Fibroblast of skin of right biceps (primary cell): ENCODE measurements around the gene STARD13.

ENCODE experiments used
- DNase-seq: peaks from one replicate; pipeline ENCODE4 v3.0.0-alpha.2; 2013

The STARD13 gene

GRCh38 chr13:33217256-33217655, 68.3 kb downstream of the STARD13 start:
- DNase-seq = no peak

DNA sequence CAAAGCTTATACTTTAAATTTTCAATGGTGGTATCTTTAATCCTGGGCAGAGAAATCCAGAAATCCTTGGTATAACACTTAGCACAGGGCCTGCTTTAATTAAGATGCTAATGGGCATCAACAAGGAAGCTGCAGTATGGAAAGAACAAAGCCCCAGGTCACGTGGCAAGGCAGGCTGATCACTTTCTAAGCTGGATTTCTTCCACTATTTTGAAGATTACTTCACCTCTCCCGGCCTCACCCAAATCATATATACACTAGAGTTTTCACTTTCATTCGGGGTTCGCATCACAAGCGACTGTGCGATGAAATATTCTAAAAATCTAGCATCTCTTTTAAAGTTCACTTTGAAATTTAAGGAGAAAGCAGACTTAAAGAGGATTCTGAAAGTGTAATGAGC, 71.8 kb downstream of the STARD13 start:
- DNase-seq = no peak

DNA sequence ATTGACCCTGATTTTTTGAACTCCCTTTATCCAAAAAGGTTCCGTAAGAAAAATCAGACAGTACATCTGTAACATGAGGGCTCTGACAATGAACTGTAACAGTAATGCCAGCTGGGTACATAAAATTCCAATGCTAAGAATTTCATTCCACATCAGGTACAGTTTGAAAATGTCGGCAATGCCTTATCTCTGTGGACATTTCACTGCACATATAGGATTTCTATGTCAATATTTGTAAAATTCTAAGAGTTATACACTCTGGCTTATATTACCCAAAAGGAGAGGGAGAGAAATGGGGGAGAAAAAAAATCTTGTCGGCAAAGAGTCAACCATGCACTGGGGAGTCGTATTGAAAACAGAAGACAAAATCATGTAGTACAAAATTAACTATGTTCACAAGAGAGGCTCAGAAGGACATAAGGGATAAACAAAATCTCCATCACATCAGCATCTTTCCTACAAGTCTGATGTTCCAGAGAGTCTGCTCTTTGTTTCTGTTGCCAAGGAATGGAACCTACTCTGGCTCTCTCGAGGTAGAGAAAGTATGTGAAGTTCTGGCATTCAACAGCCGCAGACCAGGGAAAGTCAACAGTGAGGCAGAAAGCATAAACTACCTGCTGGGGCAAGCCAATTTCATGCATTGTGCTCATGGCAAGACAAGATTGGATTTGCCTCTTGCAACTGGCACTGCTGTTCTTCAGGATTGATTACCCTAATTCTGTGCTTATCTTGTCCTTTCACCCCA, 72.4 kb downstream of the STARD13 start:
- DNase-seq = peak; percentile 44

DNA sequence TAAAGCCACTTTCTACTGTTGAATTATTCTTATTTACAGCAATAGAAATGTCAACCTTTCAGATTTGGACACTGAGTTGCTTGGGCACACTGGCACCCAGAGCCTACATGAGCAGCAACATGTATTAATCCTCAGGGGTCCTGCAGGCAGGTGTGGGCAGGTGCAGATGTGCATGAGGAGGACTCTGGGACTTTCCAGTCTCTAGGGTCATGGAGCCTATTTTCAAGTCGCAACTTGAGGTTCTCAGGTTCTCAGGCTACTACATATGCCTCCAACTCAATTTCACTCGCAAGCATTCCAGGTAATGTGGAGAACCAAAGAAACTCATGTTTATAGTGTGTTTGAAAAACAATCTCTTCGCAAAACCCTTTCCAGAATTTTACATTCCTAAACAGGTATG, 73.2 kb downstream of the STARD13 start:
- no peak for DNase-seq

DNA sequence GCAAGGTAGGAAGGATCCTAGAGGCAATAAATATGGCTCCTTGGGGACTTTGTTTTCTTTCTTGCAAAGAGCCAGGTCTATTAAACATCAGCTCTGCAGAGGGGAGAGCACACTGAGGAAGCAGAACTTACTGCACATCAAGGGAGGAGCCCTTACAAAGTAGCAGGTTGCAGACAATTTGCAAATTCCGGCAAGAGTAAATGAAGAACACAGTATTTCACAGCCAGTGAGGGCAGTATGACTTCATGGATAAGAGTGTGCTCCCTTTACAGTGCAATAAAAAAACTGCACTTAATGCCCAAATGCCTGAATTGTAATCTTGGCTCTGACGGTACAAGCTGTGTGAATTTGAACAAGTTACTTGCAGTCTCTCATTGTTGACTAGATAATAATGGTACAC, 75.5 kb downstream of the STARD13 start:
- no peak for DNase-seq

DNA sequence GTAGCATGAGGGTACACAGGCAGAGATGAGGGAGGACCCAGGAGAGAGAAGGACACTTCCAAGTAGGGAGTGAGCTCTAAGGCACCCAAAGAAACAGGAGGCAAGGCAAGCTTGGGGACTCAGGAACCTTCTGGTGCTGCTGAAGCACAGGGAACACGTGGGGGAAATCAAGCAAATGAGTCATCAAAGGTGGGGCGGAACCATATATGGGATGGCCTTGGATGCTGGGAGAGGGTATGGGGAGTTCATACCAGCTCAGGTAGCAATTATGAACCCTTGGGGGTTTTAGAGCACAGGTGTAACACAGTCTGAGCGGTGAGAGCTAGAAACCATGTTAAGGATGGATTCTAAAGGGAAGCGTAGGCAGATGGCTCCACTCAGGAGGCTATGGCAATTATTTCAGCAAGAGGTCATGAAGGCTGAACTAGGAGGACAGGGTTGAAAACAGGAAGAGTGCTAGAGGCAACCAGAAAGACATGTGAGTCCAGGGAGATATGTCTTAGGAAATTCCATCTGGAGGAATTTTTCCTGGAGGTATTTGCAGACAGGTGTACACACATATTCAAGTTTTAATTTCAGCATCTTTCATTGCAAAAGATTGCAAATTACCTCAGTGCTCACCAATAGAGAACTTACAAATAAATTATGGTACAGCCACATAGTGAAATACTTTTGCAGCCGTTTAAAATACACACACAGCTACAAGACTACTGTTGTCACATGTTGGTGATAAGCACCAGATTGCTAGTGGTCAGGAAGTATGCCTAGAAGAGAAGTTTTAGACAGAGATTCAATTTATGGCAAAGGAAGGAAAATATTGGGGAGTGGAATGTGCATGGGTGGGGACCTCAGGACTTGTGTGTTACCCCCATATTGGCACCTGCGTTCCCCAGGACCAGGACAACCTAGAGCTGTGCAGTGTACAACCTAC, 77.0 kb downstream of the STARD13 start:
- DNase-seq = no peak

DNA sequence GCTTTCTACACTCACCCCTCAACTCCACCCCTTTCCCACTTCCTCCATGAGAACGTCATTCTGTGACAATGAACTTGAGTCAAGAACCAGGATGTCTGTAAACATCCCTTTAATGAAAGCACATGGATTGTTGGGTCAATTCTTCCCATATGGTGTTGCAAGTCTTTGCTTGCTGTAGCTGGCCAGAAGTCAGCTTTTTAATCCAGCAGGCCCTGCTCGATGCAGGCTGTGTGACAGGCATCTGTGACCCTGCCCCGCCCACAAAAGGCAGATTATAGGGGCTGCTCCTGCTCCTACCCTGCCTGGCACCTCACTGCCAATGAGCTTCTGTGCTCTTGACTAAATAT, 78.0 kb downstream of the STARD13 start:
- peak; percentile 85 for DNase-seq

- DNase-seq = no peak
Measured at GRCh38 chr13:33206945-33207614, 78.5 kb downstream of the STARD13 start.

DNA sequence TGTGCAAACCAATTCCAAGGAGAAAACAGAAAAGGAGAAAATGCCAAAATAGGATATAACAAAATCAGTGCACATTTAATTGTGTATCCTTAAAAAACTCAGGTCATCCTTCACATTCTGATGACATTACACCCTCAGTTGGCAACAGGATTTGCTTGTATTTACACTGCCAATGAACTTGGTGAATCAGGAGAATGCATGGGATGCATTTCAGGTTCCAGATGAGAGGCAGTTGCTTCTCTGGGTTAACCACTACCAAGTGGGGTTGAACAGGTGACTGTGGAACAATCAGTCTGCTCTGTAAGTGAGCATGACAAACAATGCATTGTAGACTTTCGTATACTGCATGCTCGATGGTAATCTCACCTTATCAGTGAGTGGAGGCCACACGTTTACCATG, 79.1 kb downstream of the STARD13 start:
- peak; percentile 38 for DNase-seq

- no peak for DNase-seq
Measured at GRCh38 chr13:33205804-33206221, 79.7 kb downstream of the STARD13 start.

DNA sequence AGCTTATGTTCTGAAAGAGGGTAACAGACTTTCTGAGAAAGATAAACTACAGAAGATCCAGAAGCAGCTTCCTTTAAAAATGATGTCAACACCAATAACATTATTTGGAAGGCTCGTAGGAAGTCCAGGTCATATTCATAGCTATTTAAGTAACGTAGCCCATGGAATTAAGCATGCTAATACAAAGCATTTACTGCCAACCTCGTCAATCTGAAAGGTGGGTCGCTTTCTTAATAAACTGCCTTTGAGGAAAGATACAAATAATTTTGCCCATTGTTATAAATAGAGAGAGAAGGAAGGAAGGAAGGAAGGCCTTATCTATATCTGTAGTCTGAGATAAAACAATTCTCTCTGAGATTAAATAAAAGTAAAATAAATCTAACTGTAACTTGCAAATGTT, 80.3 kb downstream of the STARD13 start:
- DNase-seq = no peak

DNA sequence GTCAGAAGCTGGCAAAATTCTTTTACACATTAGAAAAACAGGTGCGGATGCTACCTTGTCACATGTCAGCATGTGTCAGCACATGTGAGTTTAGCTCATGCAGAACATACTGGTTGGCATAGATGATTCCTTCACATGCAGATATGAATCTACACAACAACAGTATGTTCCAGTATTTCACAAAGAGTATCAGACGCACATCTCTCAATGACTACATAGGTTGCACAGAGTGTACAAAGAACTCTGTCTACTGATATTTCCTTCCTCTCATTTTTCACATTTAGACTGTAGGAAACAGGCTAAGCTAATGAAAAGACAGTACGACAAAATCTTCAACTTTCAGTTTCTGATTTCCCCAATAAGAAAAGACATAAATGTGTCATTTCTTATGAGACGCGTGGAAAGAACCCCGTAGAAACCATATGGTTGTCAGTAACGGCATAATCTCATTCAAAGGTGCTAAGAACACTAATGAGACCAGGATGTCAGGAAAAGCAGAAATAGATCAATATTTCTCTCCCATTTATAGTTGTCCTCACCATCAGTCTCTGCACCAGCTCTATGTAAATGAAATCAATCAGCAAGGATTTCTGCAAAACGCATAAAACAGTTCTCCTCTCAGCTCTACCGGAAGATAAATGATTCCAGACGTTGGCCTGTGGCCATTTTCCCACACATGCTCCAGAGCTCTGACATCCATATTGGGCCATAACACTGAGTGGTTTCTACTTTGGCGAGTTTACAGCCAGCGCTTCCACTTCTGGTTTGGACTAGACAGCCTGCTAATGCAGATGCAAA, 81.2 kb downstream of the STARD13 start:
- peak; percentile 95 for DNase-seq

DNA sequence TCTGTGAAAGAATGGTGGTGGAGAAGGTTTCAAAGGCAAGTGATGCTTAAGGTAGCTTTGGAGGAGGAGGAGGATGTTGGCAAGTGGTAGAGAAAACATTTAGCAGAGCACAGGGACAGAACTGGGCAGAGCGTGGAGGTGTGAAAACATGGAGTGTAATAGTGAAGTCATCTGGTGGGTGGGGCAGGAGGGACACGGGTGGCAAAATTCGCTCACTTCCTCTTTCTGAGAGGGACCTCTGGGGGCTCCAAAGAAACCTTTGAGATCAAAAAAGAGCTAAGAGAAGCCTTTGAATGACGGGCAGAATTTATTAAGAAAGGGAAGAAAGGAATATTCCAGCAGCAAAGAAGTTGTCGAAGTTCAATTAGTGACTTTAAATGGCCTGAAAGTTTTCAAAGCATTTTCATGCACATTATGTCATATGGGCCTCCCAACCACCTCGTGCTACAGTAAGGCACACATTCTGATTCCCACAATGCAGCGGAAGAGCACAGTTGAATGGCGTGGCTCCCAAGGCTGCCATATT, 82.8 kb downstream of the STARD13 start:
- DNase-seq = no peak

- no peak for DNase-seq
Measured at GRCh38 chr13:33201659-33202058, 83.9 kb downstream of the STARD13 start.

- DNase-seq = no peak
Measured at GRCh38 chr13:33199289-33199850, 86.2 kb downstream of the STARD13 start.

GRCh38 chr13:33197541-33197971, 88.0 kb downstream of the STARD13 start:
- DNase-seq = no peak

DNA sequence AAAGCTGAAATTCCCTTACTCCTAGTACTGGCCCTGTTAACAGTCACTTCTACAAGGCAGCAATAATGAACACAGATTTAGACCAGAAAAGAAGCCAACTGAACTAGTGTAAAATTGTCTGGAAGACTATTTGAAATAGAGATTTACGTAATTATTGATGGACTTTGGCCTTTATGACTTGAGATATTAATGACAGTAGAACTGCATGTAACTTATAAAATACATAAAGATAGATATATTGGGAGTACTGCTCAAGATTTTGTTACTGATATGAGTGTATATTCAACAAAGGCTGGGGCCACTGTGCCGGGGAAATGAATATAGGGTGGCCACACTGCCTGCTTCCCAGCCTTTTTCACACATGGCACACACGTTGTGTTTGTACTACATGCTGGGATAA, 88.8 kb downstream of the STARD13 start:
- no peak for DNase-seq

- DNase-seq = no peak
Measured at GRCh38 chr13:33195693-33196464, 89.7 kb downstream of the STARD13 start.

GRCh38 chr13:33194820-33195692, 90.5 kb downstream of the STARD13 start:
- DNase-seq = peak; percentile 90

DNA sequence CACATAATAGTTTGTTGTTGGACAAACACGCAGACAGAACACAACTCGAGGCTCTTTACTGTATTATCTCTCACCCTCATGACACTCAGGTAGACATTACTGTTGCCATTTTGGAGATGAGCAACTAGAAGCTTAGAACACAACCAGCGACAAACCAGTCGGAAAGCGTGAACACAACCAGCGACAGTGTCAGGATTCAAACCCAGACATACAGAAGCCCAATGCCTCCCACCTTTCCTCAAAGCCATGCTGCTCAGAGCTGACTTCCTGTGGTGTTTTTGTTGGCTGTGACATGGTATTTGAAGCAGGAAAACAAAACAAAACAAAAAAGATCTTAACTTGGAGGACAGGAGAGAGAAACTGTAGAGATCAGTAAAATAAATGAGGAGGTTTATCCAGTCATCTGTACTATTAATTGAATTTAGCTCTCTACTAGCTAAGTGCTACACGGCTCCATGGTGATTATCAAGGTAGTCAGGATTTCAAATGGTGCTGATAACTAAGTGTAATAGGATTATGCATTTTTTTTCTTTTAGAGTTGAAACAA, 92.1 kb downstream of the STARD13 start:
- peak; percentile 37 for DNase-seq
